NCI-H1436 (cell line): ENCODE results near the gene PPP2R5D.

Experiments used
- DNase-seq: peaks from one replicate; lab custom pipeline; 2025; lab: John Stamatoyannopoulos, UW

The PPP2R5D gene

DNA sequence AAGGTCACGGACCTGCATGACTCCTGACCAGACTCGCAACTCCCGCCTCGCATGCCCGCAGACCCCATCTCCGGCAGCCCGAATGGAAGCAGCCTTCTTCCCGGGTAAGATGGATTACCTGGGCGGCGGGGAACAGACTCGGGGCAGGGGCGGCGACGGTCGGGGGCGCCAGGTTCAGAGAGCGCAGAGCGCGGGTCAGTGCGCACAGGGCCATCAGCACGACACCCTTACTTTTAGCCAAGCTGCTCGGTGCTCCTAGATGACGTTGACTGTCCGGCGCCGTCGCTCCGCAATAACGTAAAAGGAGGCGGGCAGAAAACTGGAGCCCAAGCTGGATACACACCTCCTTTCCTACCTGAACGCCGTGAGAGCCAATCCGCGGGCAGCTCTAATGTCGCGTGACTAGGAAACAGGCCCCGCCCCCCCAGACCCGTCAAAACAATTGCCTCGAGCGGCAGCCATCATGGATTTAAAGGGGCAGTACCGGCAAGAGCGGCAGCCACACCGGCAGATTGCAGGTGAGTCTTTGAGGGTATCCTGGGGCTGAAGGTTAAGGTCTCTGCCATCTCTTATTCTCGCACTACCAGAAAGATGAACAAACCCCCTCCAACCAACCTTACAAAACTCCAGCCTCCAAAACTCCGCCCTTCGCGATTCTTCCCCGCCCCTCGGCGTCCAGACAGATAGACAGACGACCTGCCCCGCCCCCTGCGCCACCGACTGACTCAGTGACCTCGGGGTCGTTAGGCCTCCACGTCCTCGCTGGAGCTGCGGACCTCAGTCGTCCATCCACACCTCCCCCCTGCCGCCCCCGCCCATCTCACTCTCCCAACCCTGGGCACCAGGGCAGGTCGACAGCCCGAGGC is 75.0 kb downstream of the PPP2R5D start, which contains the start of the genes KLC4 and MRPL2:
Gene KLC4, plus strand, starts transcription at position 464 of the 866 bp plus-strand sequence. CDS start 1,705 bp downstream, outside the sequence.
Gene MRPL2, minus strand, starts transcription at position 267 of the 866 bp plus-strand sequence. Its CDS starts 53 bp downstream, at position 214.
- peak; percentile 97 for DNase-seq

DNA sequence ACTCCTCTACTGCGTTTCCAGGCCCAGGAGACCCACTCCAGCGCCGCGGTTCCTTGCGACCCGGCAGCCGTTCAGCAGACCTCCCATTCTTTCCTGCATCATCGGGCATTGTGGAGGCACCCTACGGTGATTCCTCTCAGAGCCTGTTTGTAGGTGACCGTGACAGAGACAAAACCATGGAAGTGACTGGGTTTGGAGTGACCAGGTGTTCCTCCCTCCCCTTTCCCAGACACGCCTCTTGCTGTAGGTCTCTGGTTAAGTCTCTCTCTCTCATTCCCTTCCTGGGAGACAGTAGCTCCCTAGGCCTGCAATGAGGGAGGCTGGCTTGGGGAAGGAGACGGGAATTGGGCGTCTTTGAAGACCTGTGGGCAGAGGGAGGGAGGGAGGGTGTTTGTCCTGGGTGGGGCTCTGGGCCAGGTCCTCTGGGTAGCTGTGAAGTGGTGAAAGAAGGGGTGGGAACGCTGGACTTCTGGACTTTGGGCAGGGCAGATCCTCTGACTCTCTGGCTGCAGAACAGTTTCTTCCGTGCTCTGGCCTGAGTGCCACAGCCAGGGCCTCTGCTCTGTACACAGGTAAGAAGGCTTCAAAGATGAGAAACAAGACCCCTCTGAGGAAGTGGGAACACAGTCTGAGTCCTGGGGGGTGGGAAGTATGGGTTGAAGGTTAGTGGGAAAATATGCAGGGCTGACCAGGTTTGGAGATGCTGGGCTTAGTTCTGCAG is 75.8 kb downstream of the PPP2R5D start:
- DNase-seq: no peak

DNA sequence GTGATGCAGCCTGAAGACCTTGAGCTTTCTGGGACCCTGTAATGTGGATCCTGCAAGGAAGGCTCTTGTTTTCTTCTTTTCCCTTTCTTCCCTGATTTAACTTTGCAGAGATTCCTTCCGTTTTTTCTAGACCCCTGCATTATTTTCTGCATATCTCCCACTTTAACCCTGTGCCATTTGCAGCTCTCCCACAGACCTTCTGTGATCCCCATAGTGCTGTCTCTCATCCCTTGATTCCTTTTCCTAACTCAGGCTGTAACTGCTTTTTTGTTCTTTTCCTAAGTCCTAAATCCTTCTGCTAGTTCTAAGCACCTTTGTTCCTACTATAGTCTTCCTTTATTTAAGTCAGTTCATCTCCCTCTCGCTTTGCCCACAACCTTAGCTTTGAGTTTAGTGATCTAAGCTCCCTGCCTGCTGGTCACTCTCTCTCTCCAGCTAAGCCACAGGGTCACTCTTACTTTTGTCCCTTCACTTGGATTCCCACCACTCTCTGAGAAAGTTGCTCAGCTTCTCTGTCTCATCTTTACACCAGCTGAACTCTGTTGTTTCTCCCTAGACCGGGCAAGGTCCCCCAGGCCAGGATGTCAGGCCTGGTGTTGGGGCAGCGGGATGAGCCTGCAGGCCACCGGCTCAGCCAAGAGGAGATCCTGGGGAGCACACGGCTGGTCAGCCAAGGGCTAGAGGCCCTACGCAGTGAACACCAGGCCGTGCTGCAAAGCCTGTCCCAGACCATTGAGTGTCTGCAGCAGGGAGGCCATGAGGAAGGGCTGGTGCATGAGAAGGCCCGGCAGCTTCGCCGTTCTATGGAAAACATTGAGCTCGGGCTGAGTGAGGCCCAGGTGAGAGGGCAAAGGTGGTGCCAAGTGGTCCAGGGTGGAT is 76.6 kb downstream of the PPP2R5D start:
- no peak for DNase-seq

DNA sequence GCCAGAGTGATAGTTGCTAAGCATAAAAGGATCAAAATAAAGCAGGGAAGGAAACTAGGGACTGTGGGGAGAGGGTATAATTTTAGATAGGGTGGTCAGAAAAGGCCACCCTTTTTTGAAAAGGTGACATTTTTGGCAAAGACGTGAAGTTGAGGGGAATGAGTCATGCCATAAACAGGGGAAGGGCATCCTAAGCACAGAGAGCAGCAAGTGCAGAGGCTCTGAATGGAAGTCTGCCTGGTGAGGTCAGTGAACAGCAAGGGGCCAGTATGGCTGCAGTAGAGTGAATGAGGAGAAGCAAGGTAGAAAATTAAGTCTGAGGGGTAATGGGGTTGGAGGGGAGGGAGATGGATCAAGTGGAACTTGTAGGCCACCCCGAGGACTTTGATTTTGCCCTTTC is 77.5 kb downstream of the PPP2R5D start:
- no peak for DNase-seq
